ENCODE measurements around the gene TAS1R1. TPM values are rescaled to one million over a fixed set of nuclear protein-coding genes. Genes with fewer than 3 reads are reported as not detected.

Gene TAS1R1
- polyA plus RNA-seq, 1 donor from 2014 or later, result not detected

GRCh38 chr1:6592865-6593593 lies 37.9 kb downstream of the TAS1R1 start:
- H3K9ac ChIP-seq (ENCODE audit: low read length), result no peak overlapping the region
- H3K79me2 ChIP-seq (replicated peaks; ENCODE audit: insufficient read depth, low read length), result no peaks in the 10 kb centered on the region
- no peaks in the 10 kb centered on the region for H4K20me1 ChIP-seq (ENCODE audit: insufficient read depth)
- no peak overlapping the region for H3K27ac ChIP-seq (ENCODE audit: low read length)
- H2AFZ ChIP-seq (ENCODE audit: low read depth, low read length), result no peak overlapping the region
- no peak overlapping the region for H3K4me3 ChIP-seq (ENCODE audit: low read length)
- H3K9me2 ChIP-seq (ENCODE audit: insufficient read depth, low read length), result no peaks in the 10 kb centered on the region
- H3K36me3 ChIP-seq (ENCODE audit: insufficient read depth, low read length), result no peaks in the 10 kb centered on the region
- no peaks in the 10 kb centered on the region for H3F3A ChIP-seq (ENCODE audit: insufficient read depth, low read length, poor library complexity, severe bottlenecking)
- H3K4me2 ChIP-seq (ENCODE audit: low read length), result no peak overlapping the region
- TF ChIP-seq TAF1 (IDR thresholded peaks at IDR 0.05; ENCODE audit: low read depth), result no peak
- TF ChIP-seq MXI1 (conservative IDR thresholded peaks at IDR 0.05; ENCODE audit: poor library complexity, severe bottlenecking), result no peak
- no peak for TF ChIP-seq EZH2 (IDR thresholded peaks at IDR 0.05; ENCODE audit: borderline replicate concordance, insufficient read depth, low read length, poor library complexity, severe bottlenecking)
- no peak for TF ChIP-seq POLR2AphosphoS5 (IDR thresholded peaks at IDR 0.05)
- TF ChIP-seq CTCF (IDR thresholded peaks at IDR 0.05; ENCODE audit: poor library complexity, severe bottlenecking), result no peak
- no peak for TF ChIP-seq EP300 (conservative IDR thresholded peaks at IDR 0.05; ENCODE audit: poor library complexity, severe bottlenecking)
- no peak for TF ChIP-seq RAD21 (conservative IDR thresholded peaks at IDR 0.05)
- TF ChIP-seq REST (IDR thresholded peaks at IDR 0.05; ENCODE audit: borderline replicate concordance), result no peak
- no peaks in the 10 kb centered on the region for H3K27me3 ChIP-seq (ENCODE audit: insufficient read depth, low read depth, low read length)
- H3K9me3 ChIP-seq (ENCODE audit: low read length), result no peaks in the 10 kb centered on the region

- no peak overlapping the region for H3K4me3 ChIP-seq (ENCODE audit: low read length)
- H3K27me3 ChIP-seq (ENCODE audit: insufficient read depth, low read depth, low read length), result no peaks in the 10 kb centered on the region
- H3F3A ChIP-seq (ENCODE audit: insufficient read depth, low read length, poor library complexity, severe bottlenecking), result no peaks in the 10 kb centered on the region
- no peaks in the 10 kb centered on the region for H3K9me2 ChIP-seq (ENCODE audit: insufficient read depth, low read length)
- no peaks in the 10 kb centered on the region for H3K9me3 ChIP-seq (ENCODE audit: low read length)
- no peaks in the 10 kb centered on the region for H3K36me3 ChIP-seq (ENCODE audit: insufficient read depth, low read length)
- no peak overlapping the region for H2AFZ ChIP-seq (ENCODE audit: low read depth, low read length)
- no peak overlapping the region for H3K9ac ChIP-seq (ENCODE audit: low read length)
- no peaks in the 10 kb centered on the region for H4K20me1 ChIP-seq (ENCODE audit: insufficient read depth)
- no peak overlapping the region for H3K4me2 ChIP-seq (ENCODE audit: low read length)
- H3K27ac ChIP-seq (ENCODE audit: low read length), result no peak overlapping the region
- no peak for TF ChIP-seq TAF1 (IDR thresholded peaks at IDR 0.05; ENCODE audit: low read depth)
- no peak for TF ChIP-seq POLR2AphosphoS5 (IDR thresholded peaks at IDR 0.05)
- TF ChIP-seq MXI1 (conservative IDR thresholded peaks at IDR 0.05; ENCODE audit: poor library complexity, severe bottlenecking), result no peak
- no peak for TF ChIP-seq EP300 (conservative IDR thresholded peaks at IDR 0.05; ENCODE audit: poor library complexity, severe bottlenecking)
- no peak for TF ChIP-seq SMC3 (conservative IDR thresholded peaks at IDR 0.05; ENCODE audit: poor library complexity)
- no peak for TF ChIP-seq RAD21 (conservative IDR thresholded peaks at IDR 0.05)
- no peak for TF ChIP-seq REST (IDR thresholded peaks at IDR 0.05; ENCODE audit: borderline replicate concordance)
- no peak for TF ChIP-seq EZH2 (IDR thresholded peaks at IDR 0.05; ENCODE audit: borderline replicate concordance, insufficient read depth, low read length, poor library complexity, severe bottlenecking)
- no peak for TF ChIP-seq CTCF (IDR thresholded peaks at IDR 0.05; ENCODE audit: poor library complexity, severe bottlenecking)
- H3K79me2 ChIP-seq (replicated peaks; ENCODE audit: insufficient read depth, low read length), result no peaks in the 10 kb centered on the region
These were observed 38.7 kb downstream of the TAS1R1 start for GRCh38 chr1:6593810-6594209.

Data from neural cell (in vitro differentiated cells).